Neural progenitor cell (in vitro differentiated cells): ENCODE measurements around the gene FRRS1.

ENCODE experiments used
- CTCF ChIP-seq: fragments of 200-600 bp; sonication (generic); IDR thresholded peaks from 2 replicates; pipeline ENCODE4 v1.5.1; 2017; ENCODE audit warnings: antibody characterized with exemption, mild to moderate bottlenecking
- EZH2 ChIP-seq: fragments of 200-600 bp; sonication (generic); IDR thresholded peaks from 2 replicates; pipeline ENCODE4 v1.6.1; 2017; ENCODE audit warnings: antibody characterized with exemption, mild to moderate bottlenecking, moderate library complexity
- EZH2phosphoT487 ChIP-seq: fragments of 200-600 bp; sonication (generic); IDR thresholded peaks from 2 replicates; pipeline ENCODE4 v1.6.1; 2017; ENCODE audit warnings: antibody characterized with exemption

DNA sequence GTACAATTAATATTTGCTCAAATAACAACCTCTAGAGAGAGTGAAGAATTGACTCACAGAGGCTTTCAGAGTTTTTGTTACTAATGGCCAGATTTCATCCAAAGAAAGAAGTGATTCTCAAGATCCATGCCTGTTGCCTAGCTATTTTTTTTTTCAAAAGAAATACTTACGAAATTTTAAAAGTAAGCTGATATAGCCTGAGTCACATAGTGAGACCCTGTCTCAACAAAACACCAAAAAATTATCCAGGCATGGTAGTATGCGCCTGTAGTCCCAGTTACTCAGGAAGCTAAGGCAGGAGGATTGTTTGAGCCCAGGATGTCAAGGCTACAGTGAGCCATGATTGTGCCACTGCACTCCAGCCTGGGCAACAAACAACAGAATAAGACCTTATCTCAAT lies 105.9 kb downstream of the FRRS1 start:
- no peak for TF ChIP-seq CTCF
- no peak for TF ChIP-seq EZH2phosphoT487
- no peak for TF ChIP-seq EZH2
